HG02623 (cell line): ENCODE data around the gene ITGB1BP1.

Experiments
- ATAC-seq: cut with Tn5 transposase; IDR thresholded peaks from one replicate; pipeline ENCODE4 v1.9.1; 2021; ENCODE audit warnings: moderate library complexity; ENCODE audit not compliant: unreplicated experiment

The ITGB1BP1 gene

DNA sequence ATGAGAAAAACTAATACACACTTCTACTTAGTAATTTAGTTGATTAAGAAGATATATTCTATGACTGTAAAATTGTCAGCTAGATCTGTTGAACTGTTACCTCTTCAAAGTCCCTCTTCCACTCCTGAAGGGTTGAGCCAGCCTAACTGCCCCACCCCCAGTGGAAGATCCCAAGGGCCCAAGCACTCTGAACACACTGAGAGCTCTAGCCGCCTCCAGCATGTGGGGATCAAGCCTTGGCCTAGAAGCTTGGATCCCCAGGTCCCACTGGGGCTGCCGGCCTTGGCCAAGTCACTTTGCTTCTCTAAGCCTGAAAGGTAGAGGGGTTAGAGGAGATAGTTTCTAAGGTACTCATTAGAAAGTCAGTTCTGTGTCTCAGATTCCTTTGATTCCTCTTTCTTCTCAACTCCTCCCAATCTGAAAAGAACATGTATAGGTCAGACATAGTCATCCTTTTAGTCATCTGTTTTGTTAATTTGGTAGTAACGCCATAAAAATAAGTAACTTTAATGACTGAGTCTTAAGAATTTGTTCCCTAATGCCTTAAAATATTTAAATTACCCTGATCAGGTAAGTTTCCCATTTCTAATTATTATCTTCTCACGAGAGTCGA lies 5.7 kb upstream of the ITGB1BP1 start:
- ATAC-seq, result no peak

DNA sequence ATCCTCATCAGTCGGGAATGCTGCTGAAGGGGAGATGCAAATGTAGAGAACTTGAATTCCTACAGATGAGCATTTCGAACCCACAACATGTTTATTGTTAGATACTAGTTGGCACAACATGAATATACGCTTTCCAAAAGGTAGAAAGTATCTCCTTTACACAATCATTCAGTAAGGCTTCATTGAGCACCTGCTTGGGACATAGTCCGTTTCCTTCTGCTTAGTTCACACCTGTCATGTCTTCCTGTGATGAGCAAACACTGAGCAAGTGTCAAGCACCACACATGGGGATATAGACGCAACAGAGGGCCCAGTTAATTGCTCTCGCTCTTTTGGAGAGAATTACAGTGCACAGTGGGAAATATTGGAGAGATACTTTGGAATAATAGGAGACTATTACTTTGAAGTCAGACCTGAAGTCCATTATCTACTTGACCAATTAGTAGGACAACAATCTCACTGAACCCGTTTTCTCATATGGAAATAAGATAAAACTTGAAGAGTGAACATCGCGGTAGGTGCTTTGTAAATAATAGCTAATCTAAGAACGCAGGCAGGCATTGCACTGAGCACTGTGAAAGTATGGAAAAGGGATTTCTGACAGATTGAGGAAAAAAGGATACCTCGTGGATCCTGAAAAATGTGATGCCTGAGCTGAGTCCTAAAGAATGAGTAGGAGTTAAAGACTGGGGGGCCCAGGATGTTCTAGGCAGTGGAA lies 1.3 kb upstream of the ITGB1BP1 start:
- ATAC-seq, result no peak

DNA sequence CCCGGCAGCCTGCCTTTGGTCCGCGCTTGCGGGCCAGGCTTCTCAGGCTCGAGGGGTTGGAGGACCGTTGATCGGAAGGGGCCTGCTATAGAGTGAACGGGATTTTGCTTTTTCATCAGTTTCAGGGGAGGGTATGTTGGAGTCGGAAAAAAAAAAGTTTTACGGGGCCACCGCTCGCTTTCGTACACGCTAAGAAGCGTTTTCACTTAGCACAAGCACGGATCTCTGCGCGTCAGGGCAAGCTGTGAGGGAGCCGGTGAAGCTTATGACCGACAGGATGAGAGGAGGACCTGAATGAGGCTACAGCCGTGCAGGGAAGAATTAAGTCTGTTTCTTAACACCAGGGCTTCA lies 569 bp upstream of the ITGB1BP1 start:
- peak; percentile 3 for ATAC-seq

DNA sequence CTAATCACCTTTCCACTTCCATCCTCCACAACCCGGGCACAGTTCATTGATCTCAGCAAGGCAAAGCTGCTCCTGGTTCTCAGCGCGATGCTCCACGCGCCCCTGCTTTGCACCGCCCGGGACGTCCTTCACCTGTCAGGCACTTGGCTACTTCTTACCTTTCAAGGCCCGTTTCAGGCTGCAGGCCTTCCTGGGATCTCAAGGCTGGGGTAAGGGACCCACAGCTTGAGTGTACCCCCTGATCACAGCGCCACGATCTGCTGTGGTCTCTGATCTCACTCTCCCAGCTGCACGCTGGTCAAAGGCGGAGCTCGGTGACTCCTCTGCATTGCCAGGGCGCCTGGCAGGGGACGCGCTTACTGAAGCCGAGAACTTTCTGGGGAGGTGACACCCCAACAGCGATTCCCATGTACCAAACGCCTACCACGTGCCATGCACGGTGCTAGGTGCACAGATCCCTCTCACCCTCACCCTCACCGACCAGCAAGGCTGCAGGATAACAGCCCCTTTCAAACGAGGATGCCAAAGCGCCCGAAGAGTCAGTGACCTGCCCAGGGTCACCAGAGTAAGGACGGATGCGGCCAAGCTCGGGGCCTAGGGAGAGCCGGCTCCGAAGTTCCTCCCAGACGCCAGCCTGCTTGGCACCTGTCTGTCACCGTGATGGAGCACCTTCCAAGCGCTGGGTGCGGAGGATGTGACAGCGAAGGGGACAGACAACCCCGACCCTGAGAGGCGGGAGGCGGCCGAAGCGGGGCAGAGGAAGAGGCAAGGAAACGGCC lies 818 bp downstream of the ITGB1BP1 start:
- ATAC-seq, result peak; percentile 20

DNA sequence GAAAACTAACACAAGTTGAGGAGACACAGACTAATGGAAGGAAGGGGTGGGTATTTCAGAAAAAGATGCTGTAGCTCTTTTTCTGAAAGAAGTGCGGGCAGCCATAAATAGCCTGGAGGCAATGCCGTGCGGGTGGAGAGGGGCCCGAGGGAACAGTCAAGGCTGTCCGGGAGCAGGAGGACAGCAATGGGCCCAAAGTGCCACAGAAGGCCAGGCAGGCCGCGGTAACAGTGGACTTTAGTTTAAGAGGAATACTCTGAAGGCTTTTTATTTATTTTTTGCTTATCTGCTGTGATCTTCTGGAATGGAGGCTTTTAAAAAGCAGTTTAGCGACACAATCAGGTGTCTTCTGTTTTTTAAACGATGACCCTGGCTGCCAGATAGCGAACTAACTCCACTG lies 2.8 kb downstream of the ITGB1BP1 start:
- ATAC-seq, result no peak

DNA sequence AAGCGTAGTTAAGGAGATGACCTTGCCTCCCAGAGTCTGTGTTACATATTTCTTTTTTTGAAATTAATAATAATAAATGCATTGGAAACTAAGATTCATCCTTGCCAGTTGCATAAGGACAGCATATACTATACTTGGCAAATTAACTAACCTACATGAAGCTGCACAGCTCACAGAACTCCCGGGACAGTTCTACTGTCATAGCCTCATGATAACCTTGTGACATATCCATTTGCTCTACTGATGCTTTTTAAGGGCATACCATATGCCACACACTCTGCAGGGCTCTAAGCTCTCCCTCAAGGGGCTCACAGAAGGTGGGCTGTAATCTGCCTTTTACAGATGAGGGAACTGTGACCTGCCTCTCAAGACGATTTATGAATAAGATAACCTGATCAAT lies 3.8 kb downstream of the ITGB1BP1 start:
- ATAC-seq, result no peak

DNA sequence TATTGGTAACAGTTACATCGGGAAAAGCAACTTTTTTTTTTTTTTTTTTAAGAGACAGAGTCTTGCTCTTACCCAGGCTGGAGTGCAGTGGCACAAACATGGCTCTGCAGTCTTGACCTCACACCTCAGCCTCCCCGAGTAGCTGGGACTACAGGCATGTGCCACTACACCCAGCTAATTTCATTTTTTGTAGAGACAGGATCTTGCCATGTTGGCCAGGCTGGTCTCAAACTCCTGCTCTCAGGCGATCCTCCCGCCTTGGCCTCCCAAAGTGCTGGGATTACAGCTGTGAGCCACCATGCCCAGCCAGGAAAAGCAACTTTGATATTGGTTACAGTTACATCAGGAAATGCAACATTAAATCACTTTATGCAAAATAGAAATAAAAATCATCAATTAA lies 4.6 kb downstream of the ITGB1BP1 start:
- no peak for ATAC-seq

DNA sequence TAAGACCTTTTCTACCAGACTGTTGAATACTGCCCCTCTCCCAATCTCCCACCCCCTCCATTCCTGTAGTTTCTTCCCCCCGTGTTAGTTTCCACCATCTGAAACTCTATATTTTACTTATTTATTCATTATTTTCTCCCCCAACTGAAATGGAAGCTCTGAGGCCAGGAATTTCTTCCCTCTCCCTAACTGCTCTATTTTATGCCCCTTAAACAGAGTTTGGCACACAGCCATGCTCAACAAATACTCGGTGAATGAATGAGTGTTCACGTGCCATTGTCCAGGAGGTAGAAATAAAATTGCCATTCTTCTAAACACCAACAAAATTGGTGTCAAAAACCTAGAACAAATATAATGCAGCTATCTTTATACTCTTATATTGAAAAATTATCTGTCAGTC lies 5.6 kb downstream of the ITGB1BP1 start:
- no peak for ATAC-seq

DNA sequence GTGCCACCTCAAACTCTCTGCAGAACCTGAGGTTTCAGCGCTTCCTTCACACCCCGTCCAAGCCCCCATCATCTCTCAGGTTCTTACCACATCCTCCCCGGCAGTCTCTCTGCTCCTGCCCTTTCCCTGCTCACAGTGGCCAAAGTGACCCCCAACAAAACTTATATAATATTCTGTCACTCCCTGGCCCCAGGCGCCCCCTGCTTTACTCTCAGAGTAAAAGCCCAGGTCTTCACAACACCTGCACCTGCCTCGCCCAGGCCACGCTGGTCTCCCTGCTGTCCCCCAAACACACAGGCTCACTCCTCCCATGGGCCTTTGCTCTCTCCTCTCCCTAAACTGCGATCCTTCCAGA lies 6.4 kb downstream of the ITGB1BP1 start:
- ATAC-seq, result no peak

DNA sequence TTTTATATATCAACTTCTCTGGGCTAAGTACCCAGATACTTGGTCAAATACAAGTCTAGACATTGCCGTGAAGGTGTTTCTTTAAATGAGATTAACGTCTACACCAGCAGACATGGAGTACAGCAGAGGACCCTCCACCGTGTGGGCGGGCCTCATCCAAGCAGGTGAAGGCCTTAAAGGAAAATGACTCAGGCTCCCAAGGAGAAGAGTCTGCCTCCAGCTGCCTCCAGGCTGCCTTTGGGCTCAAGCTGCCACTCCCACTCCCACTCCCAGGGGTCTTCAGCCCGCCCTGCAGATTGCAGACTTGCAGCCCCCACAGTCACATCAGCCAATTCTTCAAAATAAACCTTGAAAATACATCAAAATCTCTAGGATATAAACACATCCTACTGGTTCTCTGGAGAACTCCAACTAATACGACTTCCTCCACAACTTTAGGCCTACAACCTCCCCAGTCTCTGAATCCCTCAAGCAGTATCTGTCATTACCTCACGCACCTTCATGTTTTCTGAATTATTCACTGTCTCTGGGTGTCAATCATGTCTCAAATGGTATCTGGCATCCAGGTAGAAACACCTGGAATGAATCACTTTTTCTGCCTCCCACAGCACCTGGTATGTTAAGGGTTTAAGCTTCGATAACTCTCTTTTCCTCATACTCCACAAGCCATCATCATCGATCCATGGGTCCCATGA lies 6.9 kb downstream of the ITGB1BP1 start:
- no peak for ATAC-seq

DNA sequence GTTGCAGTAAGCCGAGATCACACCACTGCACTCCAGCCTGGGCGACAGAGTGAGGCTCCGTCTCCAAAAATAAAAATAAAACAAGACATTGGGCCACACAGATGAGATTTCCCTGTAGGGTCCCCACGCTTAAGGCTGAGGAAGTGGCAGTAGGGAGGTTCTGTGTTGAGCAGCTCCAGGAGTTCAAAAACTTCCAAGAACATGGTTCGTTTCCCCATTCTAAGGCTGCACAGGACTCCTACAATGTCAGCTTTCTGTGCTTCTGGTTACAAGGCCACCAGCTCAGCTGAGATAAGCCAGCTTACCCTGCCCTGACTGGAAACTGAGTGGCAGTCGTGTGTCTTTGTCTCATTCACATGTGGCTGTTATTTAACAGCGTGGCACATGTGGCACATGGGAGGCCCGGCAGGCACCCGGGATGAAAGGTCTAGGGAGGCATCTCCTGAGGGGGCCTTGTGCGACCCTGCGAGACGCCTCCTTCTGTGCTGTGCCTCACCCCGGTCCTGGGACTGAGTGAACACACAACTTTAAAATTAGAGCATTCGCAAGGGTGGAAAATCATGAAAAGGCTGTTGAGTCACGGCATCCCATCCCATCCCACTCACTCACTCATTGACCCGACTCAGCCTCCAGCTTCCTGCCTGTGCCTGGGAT lies 7.7 kb downstream of the ITGB1BP1 start:
- ATAC-seq, result no peak

DNA sequence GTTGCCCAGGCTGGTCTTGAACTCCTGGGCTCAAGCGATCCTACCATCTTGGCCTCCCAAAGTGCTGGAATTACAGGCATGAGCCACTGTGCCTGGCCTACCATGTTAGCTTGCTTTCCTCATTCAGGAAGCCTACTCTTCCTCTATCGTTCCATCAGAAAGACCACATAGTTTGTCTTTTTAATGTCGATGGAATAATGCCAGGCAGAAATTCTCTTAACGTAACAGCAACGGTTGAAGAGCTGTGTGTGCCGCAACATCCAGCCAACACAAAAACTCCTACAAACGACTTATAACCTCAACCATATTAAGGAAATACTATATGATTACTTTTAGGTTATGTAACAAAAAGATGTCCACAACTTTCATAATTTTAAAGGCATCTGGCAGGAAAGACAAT lies 10.5 kb downstream of the ITGB1BP1 start:
- no peak for ATAC-seq

DNA sequence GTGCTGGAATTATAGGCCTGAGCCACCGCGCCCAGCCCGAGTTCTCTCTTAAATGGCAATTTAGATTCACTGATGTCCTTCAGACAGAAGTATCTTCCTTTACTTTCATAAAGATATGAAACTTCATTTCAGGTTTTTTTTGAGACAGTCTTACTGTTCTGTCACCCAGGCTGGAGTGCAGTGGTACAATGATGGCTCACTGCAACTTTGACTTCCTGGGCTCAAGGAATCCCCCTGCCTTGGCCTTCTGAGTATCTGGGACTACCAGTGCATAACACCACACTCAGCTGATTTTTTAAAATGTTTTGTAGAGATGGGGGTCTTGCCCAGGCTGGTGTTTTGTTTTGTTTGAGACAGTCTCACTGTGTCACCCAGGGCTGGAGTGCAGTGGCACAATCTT lies 13.2 kb downstream of the ITGB1BP1 start:
- ATAC-seq, result peak; percentile 95

DNA sequence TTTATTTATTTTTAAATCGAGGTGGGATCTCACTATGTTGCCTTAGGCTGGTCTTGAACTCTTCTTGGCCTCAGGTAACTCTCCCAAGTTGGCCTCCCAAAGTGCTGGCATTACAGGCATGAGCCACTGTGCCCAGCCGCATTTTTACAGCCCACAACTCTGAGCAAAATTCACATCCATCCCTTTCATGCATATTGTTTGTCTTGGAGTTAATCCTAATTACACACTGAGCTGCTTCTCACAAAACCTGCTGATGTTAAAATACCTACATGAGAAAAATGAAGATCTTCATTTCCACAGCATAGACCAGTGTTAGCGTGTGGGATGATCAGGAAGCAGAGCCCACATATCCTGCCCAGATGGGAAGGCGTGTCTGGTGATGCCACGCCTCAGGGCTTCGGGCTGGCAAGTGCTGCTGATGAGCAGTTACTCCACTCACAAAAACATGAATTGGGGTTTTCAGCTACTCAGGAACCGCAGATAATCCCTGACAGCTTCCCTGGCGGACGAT lies 14.6 kb downstream of the ITGB1BP1 start:
- no peak for ATAC-seq

DNA sequence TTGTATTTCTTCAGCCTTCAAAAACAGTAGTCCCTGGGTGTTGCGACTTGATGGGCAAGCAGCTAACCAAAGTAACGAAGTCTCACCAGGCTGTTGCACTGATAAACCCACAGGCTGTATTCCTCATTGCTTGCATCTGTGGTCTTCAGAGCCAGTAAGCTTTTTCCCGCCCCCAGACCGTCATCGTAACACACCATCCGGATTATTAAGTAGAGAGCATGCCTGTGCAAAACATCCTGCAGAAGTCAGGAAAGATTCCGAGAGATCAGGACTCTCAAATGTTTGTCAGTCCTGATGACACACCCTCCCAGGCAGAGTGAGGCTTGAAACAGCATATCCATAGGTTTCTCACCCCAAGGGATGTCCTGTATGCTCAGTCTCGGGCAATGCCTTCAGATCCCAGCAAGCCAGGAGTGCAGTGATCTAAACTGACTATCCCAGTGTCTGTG lies 15.9 kb downstream of the ITGB1BP1 start:
- no peak for ATAC-seq

DNA sequence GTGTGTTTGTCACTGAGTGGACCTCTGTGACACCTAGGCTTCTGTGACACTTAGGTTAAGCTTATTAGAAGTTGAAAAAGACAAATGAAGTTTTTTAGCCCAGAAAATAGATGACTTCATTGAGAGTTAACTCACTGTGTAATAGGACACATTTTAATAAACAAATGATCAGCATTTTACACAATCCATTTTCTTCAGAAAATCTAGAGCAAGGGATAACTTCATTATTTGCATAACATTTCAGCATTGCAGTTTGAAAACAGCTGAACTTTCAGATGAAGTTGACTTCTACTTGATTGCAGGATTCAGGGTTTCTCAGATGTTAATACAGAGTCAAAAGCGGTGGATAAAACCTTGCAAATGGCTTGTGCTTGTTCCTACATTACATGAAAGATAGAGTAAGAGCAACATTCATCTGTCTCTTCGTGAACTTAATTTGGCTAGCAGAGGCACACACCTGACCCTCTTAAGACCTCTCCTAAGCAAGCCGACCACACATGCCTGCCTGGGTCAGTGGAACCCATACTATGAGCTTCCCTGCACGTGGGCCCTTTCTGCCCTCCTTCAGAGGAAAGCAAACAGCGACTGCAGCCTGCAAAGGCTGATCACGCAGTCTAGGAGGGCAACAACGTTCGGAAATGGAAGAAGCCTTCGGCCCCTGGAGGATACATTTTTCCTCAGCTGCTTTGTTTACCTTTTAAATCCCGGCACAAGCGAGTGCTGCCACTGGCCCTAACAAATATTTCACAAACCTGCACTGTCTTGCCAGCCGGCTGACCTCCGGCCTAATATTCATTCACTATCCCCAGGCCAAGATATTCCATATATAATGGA lies 16.6 kb downstream of the ITGB1BP1 start:
- no peak for ATAC-seq

DNA sequence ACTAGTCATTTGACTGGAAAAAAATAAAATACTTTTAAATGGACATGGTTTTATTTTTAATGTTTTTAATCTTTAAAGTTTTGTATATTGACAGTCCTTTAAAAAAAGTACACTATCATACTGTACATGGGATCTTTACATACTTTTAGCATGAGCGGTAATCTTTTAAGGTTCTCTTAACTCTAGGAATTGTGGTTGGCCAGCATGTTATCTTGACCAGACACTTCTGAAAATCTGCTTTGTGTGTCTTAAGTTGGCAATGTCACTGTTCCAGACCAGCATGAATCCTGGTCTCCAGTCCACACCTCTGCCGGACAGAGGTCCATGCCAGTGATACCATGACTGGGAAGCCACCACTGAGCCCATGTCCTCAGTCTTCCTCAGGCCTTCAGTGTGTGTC lies 17.7 kb downstream of the ITGB1BP1 start:
- no peak for ATAC-seq

DNA sequence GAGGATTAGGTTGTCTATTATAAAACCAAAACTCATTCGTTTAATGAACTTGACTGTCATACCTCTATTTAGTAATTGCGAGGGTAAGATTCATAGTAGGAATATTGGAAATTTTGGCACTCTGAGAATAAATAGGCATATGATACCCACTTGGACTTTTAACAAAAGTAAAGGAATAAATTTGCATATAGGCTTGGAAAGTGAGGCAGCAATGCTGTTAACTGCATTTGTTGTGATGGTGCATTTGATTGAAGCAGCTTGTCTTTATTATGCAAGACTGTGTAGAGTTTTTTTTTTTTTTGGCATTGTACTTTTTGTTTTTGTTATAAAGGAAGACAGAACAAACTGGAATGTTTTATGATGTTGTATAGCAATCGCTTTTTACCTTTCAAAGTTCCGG lies 18.9 kb downstream of the ITGB1BP1 start:
- no peak for ATAC-seq

DNA sequence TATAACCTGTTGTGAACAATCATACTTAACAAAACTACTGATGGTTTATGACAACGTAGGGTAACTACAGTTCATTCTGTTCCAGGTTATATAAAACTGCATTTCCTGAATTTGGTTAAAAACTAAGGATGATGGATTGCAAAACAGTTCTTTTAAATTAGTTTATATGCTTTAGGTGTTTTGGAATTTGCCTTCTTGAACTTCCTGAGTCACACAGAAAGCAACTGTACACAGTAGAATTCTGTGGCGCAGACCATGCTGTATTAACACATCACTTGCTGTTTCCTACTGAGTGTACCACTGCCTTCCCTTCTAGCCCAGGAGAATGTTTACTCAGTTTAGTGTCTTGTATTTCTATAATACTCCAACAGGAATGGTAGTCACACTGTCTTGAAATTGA lies 19.4 kb downstream of the ITGB1BP1 start:
- ATAC-seq, result no peak
